Effector CD4-positive, alpha-beta T cell (primary cell): ENCODE results near the gene WWP2.
"Not testable (repeated sequence)": the region's sequence is repeated elsewhere in the genome, so short reads cannot be mapped to it uniquely, and the experiment has no call there.

Experiments used
- DNase-seq: peaks from one replicate; pipeline ENCODE4 v3.0.0-alpha.2; 2020

WWP2 gene

GRCh38 chr16:69833357-69834282 is 71.5 kb downstream of the WWP2 start:
- no peak for DNase-seq

- no peak for DNase-seq
Observed at GRCh38 chr16:69834807-69835466, 72.8 kb downstream of the WWP2 start.

- no peak for DNase-seq
Observed at GRCh38 chr16:69836257-69836656, 74.1 kb downstream of the WWP2 start.

DNA sequence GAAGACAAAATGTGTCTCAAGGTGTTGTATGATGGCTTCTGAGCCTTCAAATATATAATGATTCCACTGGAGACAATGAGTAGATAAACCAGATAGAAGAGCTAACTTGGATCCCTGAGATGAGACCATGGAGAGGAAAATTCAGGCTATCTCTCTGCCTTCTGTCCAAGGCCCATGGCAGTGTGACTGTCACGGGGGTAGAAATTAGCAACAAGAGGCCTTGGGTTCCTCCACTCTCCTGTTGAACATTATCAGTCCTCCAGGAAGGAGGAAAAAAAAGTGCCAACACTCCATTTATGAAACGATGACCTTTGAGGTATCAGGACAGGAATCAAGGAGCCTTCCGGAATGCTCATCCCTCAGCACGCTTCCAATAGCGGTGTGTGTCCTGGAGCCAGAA is 75.2 kb downstream of the WWP2 start:
- DNase-seq: no peak

DNA sequence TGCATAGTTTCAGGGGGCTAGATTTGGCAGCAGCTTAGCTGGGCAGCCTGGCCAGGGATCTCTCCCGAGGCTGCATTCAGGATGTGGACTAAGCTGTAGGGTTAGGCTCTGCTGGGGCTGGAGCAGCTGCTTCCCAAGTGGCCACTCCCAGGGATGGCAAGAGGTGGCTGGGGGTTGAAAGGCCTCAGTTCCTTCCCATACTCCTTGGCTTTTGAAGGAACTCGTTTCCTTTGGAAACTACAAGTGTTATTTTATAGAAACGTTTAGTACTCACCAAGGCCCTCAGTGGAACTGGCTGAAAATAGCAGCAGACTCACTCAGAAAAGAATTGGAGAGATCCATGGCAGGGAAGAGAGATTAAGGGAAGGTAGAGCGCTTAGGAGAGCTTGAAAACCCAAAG is 76.4 kb downstream of the WWP2 start:
- no peak for DNase-seq

DNA sequence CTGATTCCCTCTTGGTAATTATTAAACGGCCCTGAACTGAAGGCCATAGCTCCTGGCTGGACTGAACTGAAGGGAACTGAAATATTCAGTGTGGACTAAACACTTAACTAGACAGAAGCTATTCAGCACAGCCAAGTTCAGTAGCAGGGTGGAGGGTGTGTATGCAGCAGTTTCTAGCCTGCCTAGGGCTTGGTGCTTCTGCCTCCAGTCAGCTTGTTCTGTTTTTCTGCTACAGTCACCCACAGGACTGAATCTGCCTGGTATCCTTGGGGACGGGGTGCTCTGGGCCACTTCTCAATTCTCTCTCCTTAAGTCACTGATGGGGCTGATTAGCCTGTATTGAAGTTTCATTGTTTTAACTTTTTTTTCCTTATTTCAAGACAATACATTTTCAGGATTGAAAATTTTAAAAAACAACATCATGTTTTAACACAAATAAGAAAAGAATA is 77.1 kb downstream of the WWP2 start:
- DNase-seq: no peak

- DNase-seq: no peak
Observed at GRCh38 chr16:69839798-69840409, 77.8 kb downstream of the WWP2 start.

DNA sequence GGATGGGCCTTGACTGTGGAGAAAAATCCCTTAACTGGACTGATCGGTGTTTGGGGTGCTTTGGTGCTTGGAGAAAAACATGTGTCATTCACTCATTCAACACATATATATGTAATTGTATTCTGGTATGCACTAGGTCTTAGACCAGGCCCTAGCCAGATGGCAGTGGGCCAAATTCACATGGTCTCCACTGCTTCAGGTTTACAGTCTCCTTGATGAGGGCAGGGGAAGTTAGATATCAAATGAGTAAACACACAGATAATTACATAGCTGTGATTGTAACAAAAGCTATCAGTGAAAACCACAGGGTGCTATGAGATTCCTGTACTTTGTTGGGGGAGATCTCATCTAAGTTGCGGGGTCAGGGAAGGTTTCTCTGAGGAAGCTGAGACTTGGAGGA is 78.8 kb downstream of the WWP2 start:
- no peak for DNase-seq

DNA sequence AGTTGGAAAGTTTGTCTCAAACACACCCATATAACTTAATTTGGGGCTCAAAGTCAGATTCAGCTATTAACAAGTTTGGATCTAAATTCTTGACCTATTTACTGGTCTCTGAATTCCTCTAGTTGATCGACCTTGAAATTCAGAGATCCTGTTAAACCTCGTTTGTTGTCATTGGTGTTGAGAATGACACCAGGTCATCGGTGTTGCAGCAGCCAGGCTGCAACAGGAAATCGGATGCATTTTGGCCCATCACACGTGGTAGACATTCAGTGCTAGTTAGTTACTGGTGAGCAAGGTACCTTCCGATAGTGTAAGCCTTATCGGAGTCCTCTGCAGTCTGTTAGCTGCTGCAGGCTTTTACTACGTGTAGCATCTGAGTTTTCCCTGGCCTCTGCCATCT is 82.3 kb downstream of the WWP2 start:
- DNase-seq: no peak

DNA sequence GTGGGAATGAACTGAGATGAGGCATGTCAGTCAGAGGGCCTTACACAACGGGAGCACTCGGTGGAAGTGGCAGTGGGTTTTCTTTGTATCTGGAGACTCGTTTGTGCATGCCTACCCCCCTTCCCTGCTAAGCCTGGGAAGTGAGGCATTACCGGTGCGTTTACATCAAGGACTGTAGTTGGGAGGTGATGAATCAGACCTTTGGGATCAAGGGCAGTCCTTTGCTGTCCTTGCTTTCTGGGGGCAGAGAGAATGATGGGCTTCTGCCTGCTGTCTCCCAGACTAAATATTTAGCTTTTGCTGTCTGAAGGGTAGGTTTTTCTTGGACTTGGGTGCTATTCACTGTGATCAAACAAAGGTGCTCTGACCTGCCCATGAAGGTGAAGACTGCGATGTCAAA is 83.0 kb downstream of the WWP2 start:
- no peak for DNase-seq

DNA sequence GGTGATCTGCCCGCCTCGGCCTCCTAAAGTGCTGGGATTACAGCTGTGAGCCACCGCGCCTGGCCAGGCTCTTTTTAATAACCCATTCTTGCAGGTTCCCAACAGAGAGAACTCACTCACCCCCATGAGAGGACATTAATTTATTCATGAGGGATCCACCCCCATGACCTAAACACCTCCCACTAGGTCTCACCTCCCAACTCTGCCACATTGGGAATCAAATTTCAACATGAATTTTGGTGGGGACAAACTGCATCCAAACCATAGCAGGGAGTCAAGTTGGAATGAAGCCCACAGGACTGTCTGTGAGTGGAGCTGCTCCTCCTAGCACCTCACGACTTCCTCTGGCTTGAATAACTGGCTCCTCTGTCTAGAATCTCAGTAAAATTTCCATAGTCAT is 85.5 kb downstream of the WWP2 start:
- no peak for DNase-seq

GRCh38 chr16:69848637-69849545 is 86.8 kb downstream of the WWP2 start:
- no peak for DNase-seq

- no peak for DNase-seq
Observed at GRCh38 chr16:69851491-69852240, 89.5 kb downstream of the WWP2 start.

DNA sequence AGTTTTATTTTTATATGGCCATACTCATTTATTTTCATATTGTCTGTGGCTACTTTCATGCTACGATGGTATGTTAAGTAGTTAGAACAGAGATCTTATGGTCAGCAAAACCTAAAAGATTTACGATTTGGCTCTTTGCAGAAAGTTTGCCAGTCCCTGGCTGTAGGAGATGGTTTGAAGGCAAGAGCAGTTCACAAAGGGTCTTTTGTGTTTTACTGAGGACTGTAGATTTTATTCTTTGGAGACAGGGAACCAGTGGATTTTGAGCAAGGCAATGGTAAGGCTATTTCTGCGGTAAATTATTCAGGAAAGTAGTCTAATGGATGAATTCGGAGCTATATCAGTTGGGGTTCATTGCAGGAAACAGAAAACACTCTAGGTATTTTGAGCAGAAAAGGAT is 90.7 kb downstream of the WWP2 start:
- DNase-seq: no peak

- DNase-seq: no peak
Observed at GRCh38 chr16:69853481-69853880, 91.3 kb downstream of the WWP2 start.

DNA sequence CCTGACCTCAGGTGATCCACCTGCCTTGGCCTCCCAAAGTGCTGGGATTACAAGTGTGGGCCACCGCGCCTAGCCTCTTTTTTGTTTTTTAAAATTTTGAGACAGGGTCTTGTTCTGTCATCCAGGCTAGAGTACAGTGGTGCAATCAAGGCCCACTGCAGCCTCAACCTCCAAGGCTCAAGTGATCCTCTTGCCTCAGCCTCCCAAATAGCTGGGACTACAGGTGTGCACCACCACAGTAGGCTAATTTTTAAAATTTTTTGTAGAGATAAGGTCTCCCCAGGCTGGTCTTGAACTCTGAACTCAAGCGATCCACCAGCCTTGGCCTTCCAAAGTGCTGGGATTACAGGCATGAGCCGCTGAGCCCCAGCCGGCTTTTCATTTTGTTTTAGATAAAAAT is 92.6 kb downstream of the WWP2 start:
- DNase-seq: not testable (repeated sequence)

GRCh38 chr16:69855592-69855991 is 93.5 kb downstream of the WWP2 start:
- DNase-seq: no peak

GRCh38 chr16:69858191-69859104 is 96.3 kb downstream of the WWP2 start:
- no peak for DNase-seq

- DNase-seq: no peak
Observed at GRCh38 chr16:69859105-69859989, 97.2 kb downstream of the WWP2 start.
